ENCODE data around the gene HIF1A. TPM values are rescaled to one million over a fixed set of nuclear protein-coding genes. Genes with fewer than 3 reads are reported as not detected.

Gene HIF1A
- total and polyA plus RNA-seq, 2 of the 13 experiments (the other 11 are each of a cell fraction or from before 2014, with no cell fraction given), result 41.0 to 126 TPM

- TF ChIP-seq, protein P1, sequence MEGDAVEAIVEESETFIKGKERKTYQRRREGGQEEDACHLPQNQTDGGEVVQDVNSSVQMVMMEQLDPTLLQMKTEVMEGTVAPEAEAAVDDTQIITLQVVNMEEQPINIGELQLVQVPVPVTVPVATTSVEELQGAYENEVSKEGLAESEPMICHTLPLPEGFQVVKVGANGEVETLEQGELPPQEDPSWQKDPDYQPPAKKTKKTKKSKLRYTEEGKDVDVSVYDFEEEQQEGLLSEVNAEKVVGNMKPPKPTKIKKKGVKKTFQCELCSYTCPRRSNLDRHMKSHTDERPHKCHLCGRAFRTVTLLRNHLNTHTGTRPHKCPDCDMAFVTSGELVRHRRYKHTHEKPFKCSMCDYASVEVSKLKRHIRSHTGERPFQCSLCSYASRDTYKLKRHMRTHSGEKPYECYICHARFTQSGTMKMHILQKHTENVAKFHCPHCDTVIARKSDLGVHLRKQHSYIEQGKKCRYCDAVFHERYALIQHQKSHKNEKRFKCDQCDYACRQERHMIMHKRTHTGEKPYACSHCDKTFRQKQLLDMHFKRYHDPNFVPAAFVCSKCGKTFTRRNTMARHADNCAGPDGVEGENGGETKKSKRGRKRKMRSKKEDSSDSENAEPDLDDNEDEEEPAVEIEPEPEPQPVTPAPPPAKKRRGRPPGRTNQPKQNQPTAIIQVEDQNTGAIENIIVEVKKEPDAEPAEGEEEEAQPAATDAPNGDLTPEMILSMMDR (CRISPR knock-in tag; IDR thresholded peaks at IDR 0.05), result peak; percentile 36
- TF ChIP-seq BHLHE40 (IDR thresholded peaks at IDR 0.05; ENCODE audit: low read length) (peak; percentile 99), ZBTB7B (CRISPR knock-in tag; IDR thresholded peaks at IDR 0.05) (peak; percentile 20; the same call in 1 of the 2 replicates), ZNF841 (CRISPR knock-in tag; IDR thresholded peaks at IDR 0.05; ENCODE audit: borderline replicate concordance) (no peak), SNAI1 (CRISPR knock-in tag; IDR thresholded peaks at IDR 0.05; ENCODE audit: borderline replicate concordance) (no peak; the same call in 1 of the 2 replicates), LCORL (IDR thresholded peaks at IDR 0.05) (no peak), LCORL (CRISPR knock-in tag; IDR thresholded peaks at IDR 0.05) (no peak; the same call in 1 of the 2 replicates), ZNF44 (CRISPR knock-in tag; IDR thresholded peaks at IDR 0.05) (no peak), NFYC (CRISPR knock-in tag; IDR thresholded peaks at IDR 0.05) (peak; percentile 93), JUNB (CRISPR knock-in tag; IDR thresholded peaks at IDR 0.05; ENCODE audit: borderline replicate concordance) (no peak), HMG20B (CRISPR knock-in tag; conservative IDR thresholded peaks at IDR 0.05) (0 out of 2 replicates have a peak, but pooled peaks have one; percentile 14), ZNF512 (CRISPR knock-in tag; IDR thresholded peaks at IDR 0.05) (no peak), MED13 (CRISPR knock-in tag; IDR thresholded peaks at IDR 0.05) (no peak), CBX1 (IDR thresholded peaks at IDR 0.05; ENCODE audit: low read depth) (peak; percentile 58), ATF2 (CRISPR knock-in tag; IDR thresholded peaks at IDR 0.05) (no peak; the same call in none of the 2 replicates), ZNF335 (CRISPR knock-in tag; IDR thresholded peaks at IDR 0.05) (no peak), ZBTB7A (CRISPR knock-in tag; IDR thresholded peaks at IDR 0.05) (no peak), ZSCAN9 (CRISPR knock-in tag; IDR thresholded peaks at IDR 0.05; ENCODE audit: borderline replicate concordance) (no peak), NFATC3 (CRISPR knock-in tag; IDR thresholded peaks at IDR 0.05) (no peak), RAD51 (IDR thresholded peaks at IDR 0.05; ENCODE audit: borderline replicate concordance) (peak; percentile 65)
- TF ChIP-seq, protein P2, sequence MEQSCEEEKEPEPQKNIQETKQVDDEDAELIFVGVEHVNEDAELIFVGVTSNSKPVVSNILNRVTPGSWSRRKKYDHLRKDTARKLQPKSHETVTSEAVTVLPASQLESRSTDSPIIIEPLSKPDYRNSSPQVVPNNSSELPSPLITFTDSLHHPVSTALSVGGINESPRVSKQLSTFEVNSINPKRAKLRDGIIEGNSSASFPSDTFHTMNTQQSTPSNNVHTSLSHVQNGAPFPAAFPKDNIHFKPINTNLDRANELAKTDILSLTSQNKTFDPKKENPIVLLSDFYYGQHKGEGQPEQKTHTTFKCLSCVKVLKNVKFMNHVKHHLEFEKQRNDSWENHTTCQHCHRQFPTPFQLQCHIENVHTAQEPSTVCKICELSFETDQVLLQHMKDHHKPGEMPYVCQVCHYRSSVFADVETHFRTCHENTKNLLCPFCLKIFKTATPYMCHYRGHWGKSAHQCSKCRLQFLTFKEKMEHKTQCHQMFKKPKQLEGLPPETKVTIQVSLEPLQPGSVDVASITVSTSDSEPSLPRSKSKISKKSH (CRISPR knock-in tag; IDR thresholded peaks at IDR 0.05; ENCODE audit: borderline replicate concordance), result peak; percentile 19; the same call in 1 of the 2 replicates
- TF ChIP-seq, protein P3, sequence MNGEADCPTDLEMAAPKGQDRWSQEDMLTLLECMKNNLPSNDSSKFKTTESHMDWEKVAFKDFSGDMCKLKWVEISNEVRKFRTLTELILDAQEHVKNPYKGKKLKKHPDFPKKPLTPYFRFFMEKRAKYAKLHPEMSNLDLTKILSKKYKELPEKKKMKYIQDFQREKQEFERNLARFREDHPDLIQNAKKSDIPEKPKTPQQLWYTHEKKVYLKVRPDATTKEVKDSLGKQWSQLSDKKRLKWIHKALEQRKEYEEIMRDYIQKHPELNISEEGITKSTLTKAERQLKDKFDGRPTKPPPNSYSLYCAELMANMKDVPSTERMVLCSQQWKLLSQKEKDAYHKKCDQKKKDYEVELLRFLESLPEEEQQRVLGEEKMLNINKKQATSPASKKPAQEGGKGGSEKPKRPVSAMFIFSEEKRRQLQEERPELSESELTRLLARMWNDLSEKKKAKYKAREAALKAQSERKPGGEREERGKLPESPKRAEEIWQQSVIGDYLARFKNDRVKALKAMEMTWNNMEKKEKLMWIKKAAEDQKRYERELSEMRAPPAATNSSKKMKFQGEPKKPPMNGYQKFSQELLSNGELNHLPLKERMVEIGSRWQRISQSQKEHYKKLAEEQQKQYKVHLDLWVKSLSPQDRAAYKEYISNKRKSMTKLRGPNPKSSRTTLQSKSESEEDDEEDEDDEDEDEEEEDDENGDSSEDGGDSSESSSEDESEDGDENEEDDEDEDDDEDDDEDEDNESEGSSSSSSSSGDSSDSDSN (CRISPR knock-in tag; IDR thresholded peaks at IDR 0.05), result no peak; the same call in 1 of the 2 replicates
Observed at GRCh38 chr14:61694830-61695694, at the start of gene HIF1A (continued).

Measured in HepG2 (cell line).